AG04449 (cell line): Measurements from ENCODE around the gene CTDP1.

Experiments used
- CTCF ChIA-PET: fragments of 350-600 bp; formaldehyde crosslinking; extraction: SDS; loops from one replicate; lab custom pipeline; 2021; ENCODE audit warnings: antibody characterized with exemption; lab: Yijun Ruan, JAX
- POLR2A ChIA-PET: fragments of 400-600, 350-600 bp; formaldehyde crosslinking; extraction: SDS; loops from one replicate; lab custom pipeline; 2020; ENCODE audit warnings: antibody characterized with exemption, inconsistent platforms; lab: Yijun Ruan, JAX
- DNase-seq: peaks from one replicate; pipeline ENCODE4 v3.0.0-alpha.2; 2010; ENCODE audit warnings: low read depth, low spot score
- H3K4me3 ChIP-seq: 2 replicates; pipeline ENCODE4 v1.5.1; 2011; ENCODE audit warnings: low read depth, mild to moderate bottlenecking, control low read depth, low read length
- TF ChIP-seq, protein P1 (sequence below): IDR thresholded peaks from one replicate; pipeline ENCODE4 v1.5.1; 2011; ENCODE audit warnings: mild to moderate bottlenecking, moderate library complexity, low read length, control low read depth, inconsistent platforms; ENCODE audit not compliant: insufficient read depth; ENCODE audit errors: missing control alignments

CTDP1 gene

GRCh38 chr18:79699653-79700052 is 20.1 kb downstream of the CTDP1 start:
- ChIA-PET CTCF (no interaction called here), POLR2A (no interaction called here)
- no peak overlapping the region for H3K4me3 ChIP-seq
- TF ChIP-seq, protein P1, sequence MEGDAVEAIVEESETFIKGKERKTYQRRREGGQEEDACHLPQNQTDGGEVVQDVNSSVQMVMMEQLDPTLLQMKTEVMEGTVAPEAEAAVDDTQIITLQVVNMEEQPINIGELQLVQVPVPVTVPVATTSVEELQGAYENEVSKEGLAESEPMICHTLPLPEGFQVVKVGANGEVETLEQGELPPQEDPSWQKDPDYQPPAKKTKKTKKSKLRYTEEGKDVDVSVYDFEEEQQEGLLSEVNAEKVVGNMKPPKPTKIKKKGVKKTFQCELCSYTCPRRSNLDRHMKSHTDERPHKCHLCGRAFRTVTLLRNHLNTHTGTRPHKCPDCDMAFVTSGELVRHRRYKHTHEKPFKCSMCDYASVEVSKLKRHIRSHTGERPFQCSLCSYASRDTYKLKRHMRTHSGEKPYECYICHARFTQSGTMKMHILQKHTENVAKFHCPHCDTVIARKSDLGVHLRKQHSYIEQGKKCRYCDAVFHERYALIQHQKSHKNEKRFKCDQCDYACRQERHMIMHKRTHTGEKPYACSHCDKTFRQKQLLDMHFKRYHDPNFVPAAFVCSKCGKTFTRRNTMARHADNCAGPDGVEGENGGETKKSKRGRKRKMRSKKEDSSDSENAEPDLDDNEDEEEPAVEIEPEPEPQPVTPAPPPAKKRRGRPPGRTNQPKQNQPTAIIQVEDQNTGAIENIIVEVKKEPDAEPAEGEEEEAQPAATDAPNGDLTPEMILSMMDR: no peak
- no peak for DNase-seq

GRCh38 chr18:79702906-79703305 is 23.3 kb downstream of the CTDP1 start:
- no peak overlapping the region for H3K4me3 ChIP-seq
- ChIA-PET CTCF (interaction anchor here (0.6 to 1.0 kb wide), 2 partner anchors 9 to 22 kb away, joined by 3 to 4 read pairs; no protein-coding TSS in a partner anchor), POLR2A (no interaction called here)
- no peak for DNase-seq
- TF ChIP-seq, protein P1: no peak

DNA sequence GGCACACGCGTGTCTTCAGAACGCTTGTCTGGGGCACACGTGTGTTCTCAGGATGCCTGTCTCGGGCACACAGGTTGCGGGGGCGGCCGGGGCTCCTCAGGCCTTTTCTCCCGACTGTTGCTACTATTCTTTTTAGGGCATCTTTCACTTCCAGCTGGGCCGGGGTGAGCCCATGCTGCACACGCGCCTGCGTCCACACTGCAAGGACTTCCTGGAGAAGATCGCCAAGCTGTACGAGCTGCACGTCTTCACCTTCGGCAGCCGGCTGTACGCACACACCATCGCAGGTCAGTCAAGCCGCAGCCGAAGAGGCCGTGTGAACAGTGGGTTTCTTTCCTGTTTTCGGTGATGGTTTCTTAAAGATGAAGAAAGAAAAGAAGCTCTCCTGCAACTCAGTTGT is 25.0 kb downstream of the CTDP1 start:
- CTCF ChIA-PET: no interaction called here
- H3K4me3 ChIP-seq: no peak overlapping the region
- DNase-seq: no peak
- POLR2A ChIA-PET: no interaction called here
- TF ChIP-seq, protein P1: no peak

DNA sequence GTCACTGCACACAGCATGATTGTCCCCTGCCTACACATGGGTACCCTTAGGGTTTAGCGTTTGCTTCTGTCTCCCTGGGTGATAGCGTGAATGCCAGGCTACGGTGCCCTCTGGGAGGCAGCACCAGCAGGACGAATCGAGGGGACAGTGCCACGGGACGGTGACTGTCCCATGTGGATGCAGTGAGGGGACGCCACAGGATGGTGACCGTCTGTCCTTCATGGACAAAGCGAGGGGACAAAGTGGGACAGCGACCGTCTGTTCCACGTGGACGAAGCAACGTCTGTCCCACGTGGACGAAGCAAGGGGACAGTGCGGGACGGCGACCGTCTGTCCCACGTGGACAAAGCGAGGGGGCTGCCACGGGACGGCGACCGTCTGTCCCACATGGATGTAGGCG is 25.7 kb downstream of the CTDP1 start:
- POLR2A ChIA-PET: no interaction called here

GRCh38 chr18:79706006-79706405 is 26.4 kb downstream of the CTDP1 start:
- TF ChIP-seq, protein P1: no peak
- H3K4me3 ChIP-seq: no peak overlapping the region

More for the DNA sequence above, 25.7 kb downstream of the CTDP1 start:
- TF ChIP-seq, protein P1: no peak
- DNase-seq: no peak
- CTCF ChIA-PET: no interaction called here
- H3K4me3 ChIP-seq: no peak overlapping the region

GRCh38 chr18:79706658-79707057 is 27.1 kb downstream of the CTDP1 start:
- no peak for DNase-seq
- TF ChIP-seq, protein P1: no peak
- ChIA-PET CTCF (no interaction called here), POLR2A (no interaction called here)
- no peak overlapping the region for H3K4me3 ChIP-seq

More at GRCh38 chr18:79706006-79706405, 26.4 kb downstream of the CTDP1 start:
- ChIA-PET POLR2A (no interaction called here), CTCF (no interaction called here)
- no peak for DNase-seq
